GM18517 (cell line): ENCODE results near the gene FAM89A.
A peak's percentile ranks its signal among the peaks of the same experiment; 100 is the strongest.

Source experiments
- ATAC-seq: cut with Tn5 transposase; IDR thresholded peaks from one replicate; pipeline ENCODE4 v1.9.1; 2021; ENCODE audit warnings: mild to moderate bottlenecking, moderate library complexity; ENCODE audit not compliant: unreplicated experiment

FAM89A gene

GRCh38 chr1:231040019-231040799 is at the start of gene FAM89A:
Gene FAM89A (minus strand): TSS chr1:231040254. CDS start chr1:231040211, 43 bp downstream.
- peak; percentile 63 for ATAC-seq

GRCh38 chr1:231084353-231084752 is 44.3 kb upstream of the FAM89A start:
- no peak for ATAC-seq

GRCh38 chr1:231079163-231079562 is 39.1 kb upstream of the FAM89A start:
- ATAC-seq, result no peak

GRCh38 chr1:231078250-231078649 is 38.2 kb upstream of the FAM89A start:
- ATAC-seq, result no peak

GRCh38 chr1:231076802-231077201 is 36.7 kb upstream of the FAM89A start:
- no peak for ATAC-seq

- ATAC-seq, result no peak
These were observed 35.4 kb upstream of the FAM89A start for GRCh38 chr1:231075497-231075896.

- ATAC-seq, result no peak
These were observed 35.0 kb upstream of the FAM89A start for GRCh38 chr1:231075020-231075419.

GRCh38 chr1:231074046-231074445 is 34.0 kb upstream of the FAM89A start:
- no peak for ATAC-seq

GRCh38 chr1:231073331-231073730 is 33.3 kb upstream of the FAM89A start:
- no peak for ATAC-seq

GRCh38 chr1:231072502-231073094 is 32.5 kb upstream of the FAM89A start:
- ATAC-seq, result no peak

- ATAC-seq, result no peak
These were observed 32.0 kb upstream of the FAM89A start for GRCh38 chr1:231072041-231072440.

- ATAC-seq, result no peak
These were observed 30.8 kb upstream of the FAM89A start for GRCh38 chr1:231070758-231071444.

- no peak for ATAC-seq
These were observed 29.3 kb upstream of the FAM89A start for GRCh38 chr1:231069333-231069732.

- ATAC-seq, result no peak
These were observed 28.7 kb upstream of the FAM89A start for GRCh38 chr1:231068762-231069161.

GRCh38 chr1:231065510-231066241 is 25.6 kb upstream of the FAM89A start:
- ATAC-seq, result no peak

GRCh38 chr1:231064418-231064817 is 24.4 kb upstream of the FAM89A start:
- ATAC-seq, result no peak

- no peak for ATAC-seq
These were observed 23.3 kb upstream of the FAM89A start for GRCh38 chr1:231063331-231063730.

GRCh38 chr1:231062500-231063270 is 22.6 kb upstream of the FAM89A start:
- ATAC-seq, result no peak

GRCh38 chr1:231059566-231060193 is 19.6 kb upstream of the FAM89A start:
- no peak for ATAC-seq
